Astrocyte (in vitro differentiated cells and primary cell): ENCODE measurements around the gene COA8.
A peak's percentile ranks its signal among the peaks of the same experiment; 100 is the strongest.

Experiments used
- EZH2 ChIP-seq: IDR thresholded peaks from 2 replicates; pipeline ENCODE4 v1.6.1; 2012; ENCODE audit warnings: mild to moderate bottlenecking, low read length, inconsistent platforms; ENCODE audit not compliant: insufficient read depth
- TF ChIP-seq, protein P1 (sequence below): IDR thresholded peaks from 2 replicates; pipeline ENCODE4 v1.5.1; 2011; ENCODE audit warnings: low read depth, mild to moderate bottlenecking, inconsistent platforms, low read length, moderate library complexity; ENCODE audit not compliant: insufficient read depth

DNA sequence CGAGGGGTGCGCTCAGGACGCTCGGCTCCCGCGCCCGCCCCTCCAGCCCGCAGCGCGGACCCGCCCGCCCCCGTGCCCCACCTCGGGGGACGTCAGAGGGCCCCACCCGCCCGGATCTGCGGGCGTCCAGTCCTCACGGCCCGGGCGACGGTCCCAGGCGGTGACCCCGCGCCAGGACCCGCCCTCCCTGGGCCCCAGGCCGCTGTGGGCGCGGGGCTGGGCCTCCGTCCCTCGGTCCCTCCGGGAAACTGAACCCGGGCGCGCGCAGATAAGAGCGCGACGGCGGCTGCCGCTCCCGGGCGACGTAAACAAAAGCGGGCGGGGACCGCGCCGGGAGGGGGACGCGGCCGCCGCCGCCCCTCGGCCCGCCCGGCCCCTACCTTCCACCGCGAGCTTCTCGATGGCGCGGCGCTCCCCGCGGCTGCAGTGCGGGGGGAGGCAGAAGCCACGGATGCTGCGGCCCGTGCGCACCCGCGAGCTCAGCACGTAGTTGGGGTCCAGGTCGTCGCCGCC is 41.3 kb upstream of the COA8 start:
- TF ChIP-seq, protein P1, sequence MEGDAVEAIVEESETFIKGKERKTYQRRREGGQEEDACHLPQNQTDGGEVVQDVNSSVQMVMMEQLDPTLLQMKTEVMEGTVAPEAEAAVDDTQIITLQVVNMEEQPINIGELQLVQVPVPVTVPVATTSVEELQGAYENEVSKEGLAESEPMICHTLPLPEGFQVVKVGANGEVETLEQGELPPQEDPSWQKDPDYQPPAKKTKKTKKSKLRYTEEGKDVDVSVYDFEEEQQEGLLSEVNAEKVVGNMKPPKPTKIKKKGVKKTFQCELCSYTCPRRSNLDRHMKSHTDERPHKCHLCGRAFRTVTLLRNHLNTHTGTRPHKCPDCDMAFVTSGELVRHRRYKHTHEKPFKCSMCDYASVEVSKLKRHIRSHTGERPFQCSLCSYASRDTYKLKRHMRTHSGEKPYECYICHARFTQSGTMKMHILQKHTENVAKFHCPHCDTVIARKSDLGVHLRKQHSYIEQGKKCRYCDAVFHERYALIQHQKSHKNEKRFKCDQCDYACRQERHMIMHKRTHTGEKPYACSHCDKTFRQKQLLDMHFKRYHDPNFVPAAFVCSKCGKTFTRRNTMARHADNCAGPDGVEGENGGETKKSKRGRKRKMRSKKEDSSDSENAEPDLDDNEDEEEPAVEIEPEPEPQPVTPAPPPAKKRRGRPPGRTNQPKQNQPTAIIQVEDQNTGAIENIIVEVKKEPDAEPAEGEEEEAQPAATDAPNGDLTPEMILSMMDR, result no peak
- peak; percentile 70 for TF ChIP-seq EZH2
